ENCODE data around the gene MYADML2.

Gene MYADML2

DNA sequence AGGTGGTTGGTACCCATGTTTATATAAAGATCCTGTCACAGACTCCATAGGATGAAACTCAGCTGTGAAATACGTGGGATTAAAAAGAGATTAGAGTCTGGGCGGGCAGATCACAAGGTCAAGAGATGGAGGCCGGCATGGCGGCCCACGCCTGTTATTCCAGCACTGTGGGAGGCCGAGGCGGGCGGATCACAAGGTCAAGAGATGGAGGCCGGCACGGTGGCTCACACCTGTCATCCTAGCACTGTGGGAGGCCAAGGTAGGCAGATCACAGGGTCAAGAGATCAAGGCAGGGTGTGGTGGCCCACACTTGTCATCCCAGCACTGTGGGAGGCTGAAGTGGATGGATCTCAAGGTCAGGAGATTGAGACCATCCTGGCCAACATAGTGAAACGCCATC, 51.6 kb downstream of the MYADML2 start:
- no peak for DNase-seq

GRCh38 chr17:81891303-81891552, 55.8 kb downstream of the MYADML2 start:
- DNase-seq, result no peak

GRCh38 chr17:81890447-81891302, 56.4 kb downstream of the MYADML2 start:
- DNase-seq, result peak; percentile 54
